ENCODE results near the gene APOC4. TPM values are rescaled to one million over a fixed set of nuclear protein-coding genes. Genes with fewer than 3 reads are reported as not detected.

APOC4 gene
- total RNA-seq, 1 experiment from 2014 or later = not detected

- no peaks in the 10 kb centered on the region for H3K9me3 Mint-ChIP-seq
- peaks cover 0 to 2% of the 10 kb centered on the region in 2 experiments; a peak in 1 of 4 replicates for H3K4me1 Mint-ChIP-seq
- H3K79me2 ChIP-seq (ENCODE audit: insufficient read depth, low read length) = no peaks in the 10 kb centered on the region
- H3T11ph ChIP-seq (ENCODE audit: low read length) = no peak overlapping the region
- no peak overlapping the region for H3K27ac ChIP-seq (ENCODE audit: insufficient read length, low read depth, low read length)
- no peak overlapping the region for H4K5ac ChIP-seq (ENCODE audit: insufficient read length, low read depth, low read length)
- H4K8ac ChIP-seq (replicated peaks; ENCODE audit: insufficient read length, low read depth, low read length) = no peak overlapping the region
- no peak overlapping the region for H2BK15ac ChIP-seq (ENCODE audit: low read depth, low read length)
- H2AK5ac ChIP-seq (ENCODE audit: insufficient read length, low read length) = no peak overlapping the region
- no peak overlapping the region for H3K18ac ChIP-seq (ENCODE audit: insufficient read length, low read depth, low read length)
- H2BK12ac ChIP-seq (ENCODE audit: insufficient read length, low read depth, low read length) = no peak overlapping the region
- H2AFZ ChIP-seq (ENCODE audit: low read length) = no peak overlapping the region
- H3K9me3 ChIP-seq (ENCODE audit: control insufficient read depth, low read depth, low read length) = no peaks in the 10 kb centered on the region
- H3K23me2 ChIP-seq (ENCODE audit: insufficient read length, low read depth, low read length, poor library complexity, severe bottlenecking) = no peaks in the 10 kb centered on the region
- no peak overlapping the region for H3K23ac ChIP-seq (ENCODE audit: insufficient read length, low read depth, low read length)
- H2BK5ac ChIP-seq (ENCODE audit: insufficient read length, low read length) = no peak overlapping the region
- H3K27ac Mint-ChIP-seq = peak overlapping the region in 1 of 3 experiments; percentile 64; a peak in 1 of 7 replicates
- H3K4me1 ChIP-seq (ENCODE audit: insufficient read depth, low read length) = no peaks in the 10 kb centered on the region
- H3K4ac ChIP-seq (ENCODE audit: low read depth, low read length) = no peak overlapping the region
- H3K9ac ChIP-seq (ENCODE audit: extremely low read depth, insufficient read length, low read length) = no peak overlapping the region
- no peak overlapping the region for H3K4me3 Mint-ChIP-seq
- no CpG with 5 or more reads among the region's 8 CpGs for WGBS (ENCODE audit: extremely low coverage, insufficient read length, low lambda C conversion rate)
- H3K27me3 Mint-ChIP-seq (ENCODE audit: low read depth) = no peaks in the 10 kb centered on the region; the same call in 1 of the 2 replicates
- H2BK120ac ChIP-seq (ENCODE audit: low read depth, low read length, poor library complexity, severe bottlenecking) = no peak overlapping the region
- H3K4me2 ChIP-seq (ENCODE audit: insufficient read depth, insufficient read length, low read length) = no peak overlapping the region
- H3K56ac ChIP-seq (ENCODE audit: insufficient read length, low read depth, low read length) = no peak overlapping the region
- peaks cover 6% of the 10 kb centered on the region for H3K79me1 ChIP-seq (ENCODE audit: insufficient read depth, low read depth, low read length, poor library complexity, severe bottlenecking)
- H4K20me1 ChIP-seq (ENCODE audit: control insufficient read depth, insufficient read depth, insufficient read length) = no peaks in the 10 kb centered on the region
- peaks cover 59 to 93% (median 82%) of the 10 kb centered on the region in 3 experiments; a peak in 6 of 7 replicates for H3K36me3 Mint-ChIP-seq (ENCODE audit: insufficient read depth in 1 of 3, low read depth in 3 of 3)
- no peak overlapping the region for H3K14ac ChIP-seq (ENCODE audit: insufficient read depth, low read length)
- no peak overlapping the region for H4K91ac ChIP-seq (ENCODE audit: insufficient read length, low read depth, low read length)
- H3K27me3 ChIP-seq (ENCODE audit: insufficient read depth, low read length) = no peaks in the 10 kb centered on the region
- no peak for DNase-seq
- H2BK20ac ChIP-seq (ENCODE audit: low read depth, low read length, poor library complexity, severe bottlenecking) = no peak overlapping the region
- TF ChIP-seq CTCF (conservative IDR thresholded peaks at IDR 0.05) = no peak
Measured at GRCh38 chr19:44897835-44898234, 44.2 kb upstream of the APOC4 start.

Measured in H9 (cell line).